HG03342 (cell line): ENCODE measurements around the gene SLC37A1.
"Not testable (repeated sequence)": the region's sequence is repeated elsewhere in the genome, so short reads cannot be mapped to it uniquely, and the experiment has no call there.

ENCODE experiments used
- ATAC-seq: cut with Tn5 transposase; IDR thresholded peaks from one replicate; pipeline ENCODE4 v1.9.1; 2021; ENCODE audit warnings: mild to moderate bottlenecking, moderate library complexity; ENCODE audit not compliant: unreplicated experiment

SLC37A1 gene

GRCh38 chr21:42513151-42513984, at the start of gene SLC37A1:
SLC37A1 (plus strand) TSS chr21:42513852; CDS start chr21:42518455, 4,603 bp downstream.
- ATAC-seq = peak; percentile 45

GRCh38 chr21:42463861-42464515, 49.7 kb upstream of the SLC37A1 start:
- no peak for ATAC-seq

- no peak for ATAC-seq
Observed at GRCh38 chr21:42465008-42465802, 48.4 kb upstream of the SLC37A1 start.

- no peak for ATAC-seq
Observed at GRCh38 chr21:42465803-42466127, 47.9 kb upstream of the SLC37A1 start.

GRCh38 chr21:42466700-42467099, 47.0 kb upstream of the SLC37A1 start:
- no peak for ATAC-seq

GRCh38 chr21:42467140-42467983, 46.3 kb upstream of the SLC37A1 start:
- no peak for ATAC-seq

- ATAC-seq = no peak
Observed at GRCh38 chr21:42468491-42469131, 45.0 kb upstream of the SLC37A1 start.

- no peak for ATAC-seq
Observed at GRCh38 chr21:42469272-42469671, 44.4 kb upstream of the SLC37A1 start.

GRCh38 chr21:42469726-42470125, 43.9 kb upstream of the SLC37A1 start:
- ATAC-seq = not testable (repeated sequence)

GRCh38 chr21:42471206-42471605, 42.4 kb upstream of the SLC37A1 start:
- no peak for ATAC-seq

GRCh38 chr21:42471716-42472330, 41.8 kb upstream of the SLC37A1 start:
- ATAC-seq = no peak

GRCh38 chr21:42472521-42472920, 41.1 kb upstream of the SLC37A1 start:
- ATAC-seq = no peak

GRCh38 chr21:42473498-42474042, 40.1 kb upstream of the SLC37A1 start:
- ATAC-seq = no peak

- ATAC-seq = peak; percentile 51
Observed at GRCh38 chr21:42474043-42474831, 39.4 kb upstream of the SLC37A1 start.

GRCh38 chr21:42475036-42475435, 38.6 kb upstream of the SLC37A1 start:
- ATAC-seq = no peak

GRCh38 chr21:42475526-42476387, 37.9 kb upstream of the SLC37A1 start:
- no peak for ATAC-seq

GRCh38 chr21:42476388-42477331, 37.0 kb upstream of the SLC37A1 start:
- no peak for ATAC-seq
